GM20000 (cell line): ENCODE data around the gene CAMK4.
"Not testable (repeated sequence)": the region's sequence is repeated elsewhere in the genome, so short reads cannot be mapped to it uniquely, and the experiment has no call there.

Experiments used
- DNase-seq: peaks from one replicate; pipeline ENCODE4 v3.0.0; 2012; ENCODE audit warnings: low spot score
- TF ChIP-seq, protein P1 (sequence below): IDR thresholded peaks from 2 replicates; pipeline ENCODE4 v1.5.1; 2012; ENCODE audit warnings: mild to moderate bottlenecking, control low read depth; ENCODE audit errors: extremely low read depth, missing control alignments

Gene CAMK4

DNA sequence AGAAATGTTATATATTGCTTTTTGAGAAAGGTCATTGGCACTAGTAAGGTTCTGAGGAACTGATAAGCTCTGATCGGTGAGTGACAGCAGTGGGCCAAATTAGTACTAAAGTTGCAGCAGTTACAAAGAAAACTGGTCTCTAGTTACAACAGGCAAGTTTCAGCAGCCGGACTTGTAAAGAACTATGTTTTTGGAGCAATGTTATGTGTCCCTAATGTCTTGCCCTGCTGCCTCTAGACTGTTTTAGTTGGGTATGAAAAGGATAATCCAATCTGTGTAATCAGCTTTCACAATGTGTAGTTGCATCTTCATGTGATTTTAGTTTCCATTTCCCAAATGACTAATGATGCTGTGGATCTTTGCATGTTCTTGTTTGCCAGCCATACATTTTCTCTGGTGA lies 113.5 kb downstream of the CAMK4 start:
- no peak for DNase-seq
- TF ChIP-seq, protein P1, sequence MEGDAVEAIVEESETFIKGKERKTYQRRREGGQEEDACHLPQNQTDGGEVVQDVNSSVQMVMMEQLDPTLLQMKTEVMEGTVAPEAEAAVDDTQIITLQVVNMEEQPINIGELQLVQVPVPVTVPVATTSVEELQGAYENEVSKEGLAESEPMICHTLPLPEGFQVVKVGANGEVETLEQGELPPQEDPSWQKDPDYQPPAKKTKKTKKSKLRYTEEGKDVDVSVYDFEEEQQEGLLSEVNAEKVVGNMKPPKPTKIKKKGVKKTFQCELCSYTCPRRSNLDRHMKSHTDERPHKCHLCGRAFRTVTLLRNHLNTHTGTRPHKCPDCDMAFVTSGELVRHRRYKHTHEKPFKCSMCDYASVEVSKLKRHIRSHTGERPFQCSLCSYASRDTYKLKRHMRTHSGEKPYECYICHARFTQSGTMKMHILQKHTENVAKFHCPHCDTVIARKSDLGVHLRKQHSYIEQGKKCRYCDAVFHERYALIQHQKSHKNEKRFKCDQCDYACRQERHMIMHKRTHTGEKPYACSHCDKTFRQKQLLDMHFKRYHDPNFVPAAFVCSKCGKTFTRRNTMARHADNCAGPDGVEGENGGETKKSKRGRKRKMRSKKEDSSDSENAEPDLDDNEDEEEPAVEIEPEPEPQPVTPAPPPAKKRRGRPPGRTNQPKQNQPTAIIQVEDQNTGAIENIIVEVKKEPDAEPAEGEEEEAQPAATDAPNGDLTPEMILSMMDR: no peak

DNA sequence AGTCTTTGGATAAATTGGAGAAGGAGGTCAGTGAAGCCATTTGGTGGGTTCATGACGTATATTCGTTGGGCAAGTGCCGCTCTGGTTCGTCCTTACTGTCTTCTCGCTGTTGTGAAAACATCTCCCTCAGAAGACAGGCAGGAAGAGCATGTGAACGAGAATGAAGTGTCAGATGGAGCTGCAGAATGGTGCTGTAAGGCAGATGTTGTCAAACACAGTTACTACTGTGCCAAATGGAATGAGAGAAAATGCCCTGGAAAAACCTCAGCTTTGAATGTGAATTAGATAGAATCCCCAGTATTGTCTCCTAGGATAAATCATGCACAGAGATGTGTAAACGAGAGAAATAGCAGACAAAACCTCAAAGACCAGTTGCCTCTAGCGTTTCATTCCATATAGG lies 121.5 kb downstream of the CAMK4 start:
- DNase-seq: no peak
- TF ChIP-seq, protein P1: no peak

DNA sequence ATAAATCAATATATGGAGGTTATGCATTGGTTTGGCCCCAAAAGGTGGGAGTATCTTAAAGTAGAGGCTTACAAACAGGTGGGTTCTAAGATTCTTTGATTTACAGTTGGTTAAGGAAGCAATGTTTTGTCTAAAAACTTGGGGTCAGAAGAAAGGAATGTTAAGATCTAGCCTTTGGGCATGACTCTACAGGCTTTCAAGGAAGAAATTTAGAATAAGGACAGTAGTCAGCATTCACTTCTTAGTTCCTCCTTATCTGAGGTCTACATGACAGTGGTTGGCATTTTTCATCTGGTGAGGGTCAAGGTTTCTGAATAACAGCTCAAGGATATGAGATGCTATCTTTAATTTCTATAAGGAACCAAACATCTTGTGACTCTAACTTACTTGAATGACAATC lies 122.8 kb downstream of the CAMK4 start:
- DNase-seq: no peak
- TF ChIP-seq, protein P1: no peak

DNA sequence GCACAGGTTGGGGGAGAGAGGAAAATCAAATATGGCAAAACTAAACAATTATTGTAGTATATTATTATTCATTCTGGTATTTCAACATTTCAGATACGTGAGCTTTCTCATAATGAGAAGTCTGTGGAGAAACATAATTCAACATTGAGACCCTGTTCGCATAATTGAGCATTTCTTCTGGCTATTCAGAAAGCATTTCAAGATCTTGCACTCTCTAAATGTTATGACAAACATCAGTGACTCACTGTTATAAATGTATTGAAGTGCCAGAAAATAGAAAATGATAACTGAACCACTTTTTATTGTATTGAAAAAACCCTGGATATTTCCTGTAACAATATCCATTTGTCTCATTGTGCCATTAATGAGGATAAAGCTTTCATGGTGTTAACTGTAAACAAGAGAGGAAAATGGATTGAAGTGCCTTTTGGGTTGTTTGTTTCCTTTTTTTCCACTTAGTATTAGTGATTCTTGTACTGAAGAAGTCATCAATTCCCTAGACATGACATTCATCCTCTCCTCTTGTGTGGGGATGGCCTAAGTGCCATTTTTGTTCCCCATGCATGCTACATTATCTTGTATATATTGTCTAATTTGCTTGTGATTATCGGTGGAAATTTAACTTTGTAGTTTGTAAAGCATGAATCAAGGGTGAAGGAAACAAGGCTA lies 124.6 kb downstream of the CAMK4 start:
- TF ChIP-seq, protein P1: no peak
- DNase-seq: no peak

DNA sequence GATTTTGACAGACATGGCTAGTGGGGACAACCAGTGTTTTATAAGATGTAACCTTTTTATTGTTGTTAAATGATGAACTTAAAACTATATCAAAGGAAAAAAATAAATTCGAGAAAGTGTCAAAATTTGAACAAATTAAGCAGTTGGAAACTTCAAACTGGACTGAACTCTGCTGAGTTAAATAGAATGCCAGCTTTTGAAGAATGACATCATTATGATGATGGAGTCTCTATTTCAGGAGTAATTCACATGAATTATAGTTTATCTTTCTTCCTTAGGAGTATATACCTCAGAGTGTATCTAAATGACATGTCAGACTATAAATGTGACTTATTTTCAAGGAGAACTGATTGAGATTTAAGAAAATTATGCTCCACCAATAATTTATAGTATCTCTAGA lies 125.2 kb downstream of the CAMK4 start:
- TF ChIP-seq, protein P1: no peak
- DNase-seq: no peak

DNA sequence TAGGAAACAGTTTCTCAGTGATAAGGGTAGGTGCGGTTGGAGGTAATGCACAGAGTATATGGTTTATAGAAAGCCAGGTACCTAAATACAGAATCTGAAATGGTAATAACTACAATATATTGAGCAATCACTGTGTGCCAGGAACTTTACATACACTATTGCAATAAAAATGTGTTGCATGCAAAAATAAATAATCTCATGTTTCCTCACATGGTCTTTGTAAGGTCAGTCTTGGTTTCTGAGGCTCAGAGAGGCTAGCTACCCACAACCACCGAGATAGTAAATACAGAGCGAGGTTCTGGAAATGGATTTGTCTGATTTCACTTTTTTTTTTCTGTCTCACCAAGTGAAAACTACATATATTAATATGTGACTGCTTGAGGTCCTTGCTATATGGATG lies 128.9 kb downstream of the CAMK4 start:
- TF ChIP-seq, protein P1: no peak
- DNase-seq: no peak

DNA sequence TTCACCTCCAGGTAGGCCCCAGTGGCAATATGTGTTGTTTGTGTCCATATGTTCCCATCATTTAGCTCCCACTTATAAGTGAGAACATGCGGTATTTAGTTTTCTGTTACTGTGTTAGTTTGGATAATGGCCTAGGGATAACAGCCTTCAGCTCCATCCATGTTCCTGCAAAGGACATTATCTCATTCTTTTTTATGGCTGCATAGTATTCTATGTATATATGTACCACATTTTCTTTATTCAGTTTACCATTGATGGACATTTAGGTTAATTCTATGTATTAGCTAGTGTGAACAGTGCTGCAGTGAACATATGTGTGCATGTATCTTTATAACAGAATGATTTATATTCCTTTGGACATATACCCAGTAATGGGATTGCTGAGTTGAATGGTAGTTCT lies 134.5 kb downstream of the CAMK4 start:
- not testable (repeated sequence) for DNase-seq

DNA sequence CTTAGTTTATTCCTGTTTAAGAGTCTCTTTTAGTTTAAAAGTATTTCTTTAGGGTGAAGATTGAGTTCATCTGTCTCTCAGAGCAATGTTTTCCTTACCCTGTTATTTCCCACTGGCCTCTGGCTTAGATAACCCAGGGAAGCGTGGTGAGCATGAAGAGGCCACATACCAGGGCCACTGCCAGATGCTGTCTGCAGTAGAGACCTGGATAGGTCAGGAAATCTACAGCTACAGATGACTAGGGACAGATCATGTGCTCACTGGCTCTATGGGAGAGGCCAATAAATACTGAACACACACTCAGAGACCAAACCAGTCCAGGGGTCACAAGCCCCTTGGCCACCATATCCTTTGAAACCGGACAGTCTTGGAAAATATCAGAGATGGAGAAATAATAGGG lies 136.0 kb downstream of the CAMK4 start:
- DNase-seq: no peak
- TF ChIP-seq, protein P1: no peak
